HepG2 (cell line): Measurements from ENCODE around the gene DNMT3B. TPM values are rescaled to one million over a fixed set of nuclear protein-coding genes. Genes with fewer than 3 reads are reported as not detected.

Experiments
- ATAC-seq: fragments of 200-7000 bp; cut with Tn5 transposase; 3 replicates; pipeline ENCODE4 v1.9.1; 2020; ENCODE audit warnings: mild to moderate bottlenecking, moderate library complexity
- BruUV-seq: library from RNA; stranded (reverse); fragments of 400-500 nt; replicated peaks from 2 replicates; lab custom pipeline; 2021; lab: Mats Ljungman, UMichigan
- CTCF ChIA-PET: fragments of 300-600 bp; formaldehyde crosslinking; extraction: SDS; loops from one replicate; lab custom pipeline; 2021; ENCODE audit warnings: low total read pairs, inconsistent platforms, low intra/inter-chr PET ratio; lab: Yijun Ruan, JAX
- POLR2A ChIA-PET: fragments of 350-600 bp; sonication (Branson Sonifier 250); formaldehyde crosslinking; loops from one replicate; lab custom pipeline; 2020; ENCODE audit warnings: antibody characterized with exemption, inconsistent platforms; lab: Yijun Ruan, JAX
- DNase-seq: peaks from one replicate; pipeline ENCODE4 v3.0.0-alpha.2; 2015; ENCODE audit warnings: low spot score
- FAIRE-seq: peaks from 3 replicates; lab custom pipeline; 2011; peaks lifted over from hg19 to GRCh38; lab: Jason Lieb, UNC
- H2AFZ ChIP-seq: one replicate; pipeline ENCODE4 v1.6.1; 2011; ENCODE audit warnings: low read length, inconsistent platforms
- H3K27ac ChIP-seq: fragments of 300-600 bp; 3 replicates; pipeline ENCODE4 v1.8.0; 2011; ENCODE audit warnings: mixed run types, mild to moderate bottlenecking, mixed read lengths, low read length, inconsistent platforms; ENCODE audit not compliant: insufficient read depth; ENCODE audit errors: extremely low read length
- H3K27me3 ChIP-seq, 2 experiments: fragments of 200-600 bp in 1 of 2; 2 replicates in 1 of 2; 3 replicates in 1 of 2; pipeline versions ENCODE4 v1.6.0 to v1.8.0; 2011; ENCODE audit warnings: low read length in 2 of 2, mild to moderate bottlenecking in 2 of 2, moderate library complexity in 2 of 2, inconsistent platforms in 1 of 2; ENCODE audit not compliant: insufficient read depth in 2 of 2, control insufficient read depth in 1 of 2
- H3K36me3 ChIP-seq, 2 experiments: fragments of 200-600 bp in 1 of 2; replicated peaks in 1 of 2; 2 replicates in 1 of 2; 3 replicates in 1 of 2; pipeline versions ENCODE4 v1.5.1 to v1.8.0; 2011; ENCODE audit warnings: low read length in 2 of 2, inconsistent platforms in 1 of 2; ENCODE audit not compliant: insufficient read depth in 2 of 2, control insufficient read depth in 1 of 2
- H3K4me1 ChIP-seq: 2 replicates; pipeline ENCODE4 v1.5.1; 2012; ENCODE audit warnings: low read length, inconsistent platforms; ENCODE audit not compliant: insufficient read depth
- H3K4me2 ChIP-seq: 2 replicates; pipeline ENCODE4 v1.6.0; 2011; ENCODE audit warnings: low read depth, low read length, inconsistent platforms
- H3K4me3 ChIP-seq, 3 experiments: fragments of 200-600 bp in 1 of 3; sonication (generic), shearing (Covaris generic) in 1 of 3; replicated peaks in 1 of 3; 2 replicates each; pipeline ENCODE4 v1.5.1; 2011 to 2016; ENCODE audit warnings: low read length in 3 of 3, inconsistent platforms in 2 of 3, low read depth in 2 of 3, mild to moderate bottlenecking in 2 of 3, control low read depth in 1 of 3, mixed read lengths in 1 of 3; ENCODE audit not compliant: insufficient read depth in 1 of 3
- H3K79me2 ChIP-seq: one replicate; pipeline ENCODE4 v1.6.1; 2011; ENCODE audit warnings: low read length, inconsistent platforms; ENCODE audit not compliant: insufficient read depth
- H3K9ac ChIP-seq: 2 replicates; pipeline ENCODE4 v1.6.0; 2011; ENCODE audit warnings: mild to moderate bottlenecking, low read depth, low read length, inconsistent platforms; ENCODE audit not compliant: insufficient read depth
- H3K9me3 ChIP-seq: 2 replicates; pipeline ENCODE4 v1.5.1; 2012; ENCODE audit warnings: mild to moderate bottlenecking, low read length
- H4K20me1 ChIP-seq: 2 replicates; pipeline ENCODE4 v1.6.0; 2011; ENCODE audit warnings: inconsistent platforms, mild to moderate bottlenecking, low read length, moderate library complexity; ENCODE audit not compliant: insufficient read depth
- GATA4 ChIP-seq: sonication (generic); IDR thresholded peaks from 2 replicates; pipeline ENCODE4 v1.6.1; 2016; ENCODE audit warnings: antibody characterized with exemption, low read depth, borderline replicate concordance
- GATAD1 ChIP-seq: IDR thresholded peaks from 2 replicates; pipeline ENCODE4 v1.6.1; 2016; ENCODE audit warnings: missing genetic modification reagents, missing compliant biosample characterization
- HMG20B ChIP-seq: conservative IDR thresholded peaks from 2 replicates; pipeline ENCODE4 v1.6.1; 2016; ENCODE audit warnings: missing genetic modification reagents, missing compliant biosample characterization
- KAT7 ChIP-seq: IDR thresholded peaks from 2 replicates; pipeline ENCODE4 v1.6.1; 2018; ENCODE audit warnings: borderline replicate concordance, missing compliant biosample characterization
- MEF2D ChIP-seq: sonication (generic); formaldehyde crosslinking; IDR thresholded peaks from 2 replicates; pipeline ENCODE4 v1.5.1; 2020; ENCODE audit warnings: mild to moderate bottlenecking, missing genetic modification reagents
- NFYC ChIP-seq: IDR thresholded peaks from 2 replicates; pipeline ENCODE4 v1.6.1; 2016; ENCODE audit warnings: missing genetic modification reagents, missing compliant biosample characterization
- ZNF143 ChIP-seq: sonication (generic); formaldehyde crosslinking; IDR thresholded peaks from 2 replicates; pipeline ENCODE4 v1.4.0; 2020; ENCODE audit warnings: missing genetic modification reagents
- ZNF225 ChIP-seq: sonication (generic); formaldehyde crosslinking; IDR thresholded peaks from 2 replicates; pipeline ENCODE4 v1.4.0; 2020; ENCODE audit warnings: mild to moderate bottlenecking, missing genetic modification reagents
- ZNF451 ChIP-seq: sonication (generic); formaldehyde crosslinking; IDR thresholded peaks from 2 replicates; pipeline ENCODE4 v1.5.0; 2020; ENCODE audit warnings: mild to moderate bottlenecking, missing genetic modification reagents
- ZNF484 ChIP-seq: sonication (generic); formaldehyde crosslinking; IDR thresholded peaks from 2 replicates; pipeline ENCODE4 v1.5.1; 2020; ENCODE audit warnings: mild to moderate bottlenecking, low read depth, missing genetic modification reagents, borderline replicate concordance
- ZNF782 ChIP-seq: sonication (generic); formaldehyde crosslinking; IDR thresholded peaks from 2 replicates; pipeline ENCODE4 v1.4.0; 2020; ENCODE audit warnings: missing genetic modification reagents, mild to moderate bottlenecking, borderline replicate concordance
- ZNF788 ChIP-seq: sonication (generic); formaldehyde crosslinking; IDR thresholded peaks from 2 replicates; pipeline ENCODE4 v1.5.0; 2020; ENCODE audit warnings: mild to moderate bottlenecking, missing genetic modification reagents, borderline replicate concordance
- ZNF883 ChIP-seq: sonication (generic); formaldehyde crosslinking; IDR thresholded peaks from 2 replicates; pipeline ENCODE4 v1.5.1; 2020; ENCODE audit warnings: mild to moderate bottlenecking, missing genetic modification reagents; ENCODE audit errors: not compliant biosample characterization
- WGBS: methylation state at CpG from one replicate; pipeline ENCODE4 v1.1.6; 2017; ENCODE audit warnings: low lambda C conversion rate; 5-methylcytosine and 5-hydroxymethylcytosine counted together
- in situ Hi-C: cut with HindIII; loops from 2 replicates; pipeline ENCODE4 v1.10.0; 2017; ENCODE audit warnings: low pct_unique_long_range_greater_than_20kb; ENCODE audit not compliant: extremely low pct_ligation_motif_present
- intact Hi-C: fragments of 100-400 bp; cut with micrococcal nuclease; formaldehyde crosslinking; loops from one replicate; pipeline ENCODE4 v1.10.0; 2022; ENCODE audit not compliant: unreplicated experiment
- polyA plus RNA-seq, 8 experiments: library from polyadenylated mRNA; depleted of rRNA in 3 of 8; stranded (reverse) in 7 of 8; unstranded in 1 of 8; fragments of >200 nt; fragmentation: Illumina TruSeq in 4 of 8; extraction: Trizol in 4 of 8; gene quantifications; 2 replicates each; pipeline versions ENCODE4 v1.2.1 to v1.2.3, GENCODE V29; 2011 to 2016; ENCODE audit warnings: low read depth in 4 of 8, missing spikeins in 1 of 8, mixed read lengths in 1 of 8; ENCODE audit not compliant: insufficient read depth in 1 of 8
- total RNA-seq, 5 experiments: library from RNA; depleted of rRNA; stranded (reverse); fragments of >200 nt; fragmentation: Illumina TruSeq; extraction: Trizol; gene quantifications; 2 replicates each; pipeline ENCODE4 v1.2.3, GENCODE V29; 2016; ENCODE audit warnings: low read depth in 1 of 5
- TF ChIP-seq, protein P1 (sequence below): IDR thresholded peaks from 2 replicates; pipeline ENCODE4 v1.6.1; 2016; ENCODE audit warnings: missing genetic modification reagents, missing compliant biosample characterization
- TF ChIP-seq, protein P2 (sequence below): sonication (generic); formaldehyde crosslinking; IDR thresholded peaks from 2 replicates; pipeline ENCODE4 v1.5.1; 2020; ENCODE audit warnings: mild to moderate bottlenecking, missing genetic modification reagents, borderline replicate concordance
- TF ChIP-seq, protein P3 (sequence below): IDR thresholded peaks from 2 replicates; pipeline ENCODE4 v1.6.1; 2016; ENCODE audit warnings: low read depth, control low read depth

DNMT3B gene
- total and polyA plus RNA-seq, 2 of the 13 experiments (the other 11 are each of a cell fraction or from before 2014, with no cell fraction given): 3.8 to 13.9 TPM

DNA sequence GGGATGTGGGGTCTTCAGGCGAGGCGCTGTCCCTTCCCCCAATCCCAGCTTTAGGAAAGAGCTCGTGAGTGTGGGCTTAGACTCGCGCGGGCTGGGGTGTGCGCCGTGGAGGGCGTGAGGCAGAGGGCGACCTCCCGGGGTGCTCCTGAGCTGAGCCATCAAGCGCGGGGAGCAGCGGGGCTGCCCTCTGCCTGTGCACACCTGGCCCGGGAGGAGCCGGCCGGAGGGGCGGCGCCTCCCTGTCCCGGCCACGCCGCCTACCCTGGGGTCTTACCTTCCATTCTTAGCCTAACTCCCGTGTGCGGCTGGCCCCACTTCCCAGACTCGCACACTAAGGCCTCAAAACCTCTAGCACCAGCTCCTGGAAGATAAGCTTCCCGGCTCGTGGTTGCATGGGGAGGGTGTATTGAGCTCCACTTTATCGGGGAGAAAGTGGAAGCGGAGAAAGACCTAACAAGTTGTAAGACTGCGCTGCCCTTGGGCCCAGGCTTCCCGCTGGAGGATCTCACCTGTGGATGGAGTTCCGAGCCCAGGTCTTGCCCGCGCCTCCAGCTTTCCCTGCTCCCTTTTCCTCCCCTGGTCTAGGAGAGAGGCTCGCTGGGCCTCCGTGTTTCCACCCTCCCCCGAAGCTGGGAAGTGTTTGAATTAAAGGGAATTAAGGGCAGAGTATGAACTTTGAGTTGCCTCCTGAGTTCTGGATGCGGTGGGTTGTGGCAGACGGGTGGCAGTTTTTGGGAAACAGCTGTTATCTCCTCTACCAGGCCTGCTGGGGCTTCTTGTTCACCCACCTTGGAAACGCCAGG, 1.2 kb downstream of the DNMT3B start:
- peak overlapping the region; percentile 98 for H3K4me2 ChIP-seq
- intact Hi-C loops (loop anchor here (5.0 kb wide), 1 partner anchor 91 kb away; the partner anchor contains the start of gene C20orf203), in situ Hi-C loops (loop anchor here (25.0 kb wide), 1 partner anchor 251 kb away; no protein-coding TSS in a partner anchor)
- no peaks in the 10 kb centered on the region; a peak in 1 of 5 replicates for H3K27me3 ChIP-seq
- DNase-seq (no peak), FAIRE-seq (no peak), ATAC-seq (peak; percentile 53)
- WGBS: 9% methylated on average over 33 of the region's 40 CpGs
- ChIA-PET CTCF (interaction anchor here (1.8 kb wide), 1 partner anchor 15 kb away, joined by 4 read pairs; no protein-coding TSS in a partner anchor), POLR2A (interaction anchor here (0.5 to 3.2 kb wide), 11 partner anchors 9 to 90 kb away, joined by 3 to 21 read pairs (median 5); partner anchors contain the start of genes C20orf203, COMMD7 and MAPRE1)
- H3K79me2 ChIP-seq: peaks cover 7% of the 10 kb centered on the region
- no peaks in the 10 kb centered on the region for H3K36me3 ChIP-seq
- no TSS peak for BruUV-seq
- peaks cover 65% of the 10 kb centered on the region for H3K4me1 ChIP-seq
- no peak overlapping the region for H3K27ac ChIP-seq
- no peaks in the 10 kb centered on the region for H4K20me1 ChIP-seq
- H3K9ac ChIP-seq: peak overlapping the region; percentile 75
- no peaks in the 10 kb centered on the region for H3K9me3 ChIP-seq
- H2AFZ ChIP-seq: no peak overlapping the region
- H3K4me3 ChIP-seq: peak overlapping the region; percentile 75 to 95 (median 95)
- no peak for TF ChIP-seq ZNF782 (CRISPR knock-in tag)
- no peak for TF ChIP-seq GATA4
- no peak for TF ChIP-seq MEF2D (CRISPR knock-in tag)
- no peak for TF ChIP-seq ZNF225 (CRISPR knock-in tag)
- TF ChIP-seq ZNF451 (CRISPR knock-in tag): no peak
- peak; percentile 57; the same call in 1 of the 2 replicates for TF ChIP-seq KAT7
- TF ChIP-seq ZNF484 (CRISPR knock-in tag): no peak
- TF ChIP-seq, protein P1, sequence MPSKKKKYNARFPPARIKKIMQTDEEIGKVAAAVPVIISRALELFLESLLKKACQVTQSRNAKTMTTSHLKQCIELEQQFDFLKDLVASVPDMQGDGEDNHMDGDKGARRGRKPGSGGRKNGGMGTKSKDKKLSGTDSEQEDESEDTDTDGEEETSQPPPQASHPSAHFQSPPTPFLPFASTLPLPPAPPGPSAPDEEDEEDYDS (CRISPR knock-in tag): no peak
- no peak for TF ChIP-seq GATAD1 (CRISPR knock-in tag)
- TF ChIP-seq HMG20B (CRISPR knock-in tag): 0 out of 2 replicates have a peak, but pooled peaks have one; percentile 16
- TF ChIP-seq, protein P2, sequence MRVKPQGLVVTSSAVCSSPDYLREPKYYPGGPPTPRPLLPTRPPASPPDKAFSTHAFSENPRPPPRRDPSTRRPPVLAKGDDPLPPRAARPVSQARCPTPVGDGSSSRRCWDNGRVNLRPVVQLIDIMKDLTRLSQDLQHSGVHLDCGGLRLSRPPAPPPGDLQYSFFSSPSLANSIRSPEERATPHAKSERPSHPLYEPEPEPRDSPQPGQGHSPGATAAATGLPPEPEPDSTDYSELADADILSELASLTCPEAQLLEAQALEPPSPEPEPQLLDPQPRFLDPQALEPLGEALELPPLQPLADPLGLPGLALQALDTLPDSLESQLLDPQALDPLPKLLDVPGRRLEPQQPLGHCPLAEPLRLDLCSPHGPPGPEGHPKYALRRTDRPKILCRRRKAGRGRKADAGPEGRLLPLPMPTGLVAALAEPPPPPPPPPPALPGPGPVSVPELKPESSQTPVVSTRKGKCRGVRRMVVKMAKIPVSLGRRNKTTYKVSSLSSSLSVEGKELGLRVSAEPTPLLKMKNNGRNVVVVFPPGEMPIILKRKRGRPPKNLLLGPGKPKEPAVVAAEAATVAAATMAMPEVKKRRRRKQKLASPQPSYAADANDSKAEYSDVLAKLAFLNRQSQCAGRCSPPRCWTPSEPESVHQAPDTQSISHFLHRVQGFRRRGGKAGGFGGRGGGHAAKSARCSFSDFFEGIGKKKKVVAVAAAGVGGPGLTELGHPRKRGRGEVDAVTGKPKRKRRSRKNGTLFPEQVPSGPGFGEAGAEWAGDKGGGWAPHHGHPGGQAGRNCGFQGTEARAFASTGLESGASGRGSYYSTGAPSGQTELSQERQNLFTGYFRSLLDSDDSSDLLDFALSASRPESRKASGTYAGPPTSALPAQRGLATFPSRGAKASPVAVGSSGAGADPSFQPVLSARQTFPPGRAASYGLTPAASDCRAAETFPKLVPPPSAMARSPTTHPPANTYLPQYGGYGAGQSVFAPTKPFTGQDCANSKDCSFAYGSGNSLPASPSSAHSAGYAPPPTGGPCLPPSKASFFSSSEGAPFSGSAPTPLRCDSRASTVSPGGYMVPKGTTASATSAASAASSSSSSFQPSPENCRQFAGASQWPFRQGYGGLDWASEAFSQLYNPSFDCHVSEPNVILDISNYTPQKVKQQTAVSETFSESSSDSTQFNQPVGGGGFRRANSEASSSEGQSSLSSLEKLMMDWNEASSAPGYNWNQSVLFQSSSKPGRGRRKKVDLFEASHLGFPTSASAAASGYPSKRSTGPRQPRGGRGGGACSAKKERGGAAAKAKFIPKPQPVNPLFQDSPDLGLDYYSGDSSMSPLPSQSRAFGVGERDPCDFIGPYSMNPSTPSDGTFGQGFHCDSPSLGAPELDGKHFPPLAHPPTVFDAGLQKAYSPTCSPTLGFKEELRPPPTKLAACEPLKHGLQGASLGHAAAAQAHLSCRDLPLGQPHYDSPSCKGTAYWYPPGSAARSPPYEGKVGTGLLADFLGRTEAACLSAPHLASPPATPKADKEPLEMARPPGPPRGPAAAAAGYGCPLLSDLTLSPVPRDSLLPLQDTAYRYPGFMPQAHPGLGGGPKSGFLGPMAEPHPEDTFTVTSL (CRISPR knock-in tag): peak; percentile 20; the same call in 1 of the 2 replicates
- peak; percentile 48 for TF ChIP-seq ZNF883 (CRISPR knock-in tag)
- peak; percentile 61; the same call in 1 of the 2 replicates for TF ChIP-seq ZNF788 (CRISPR knock-in tag)
- TF ChIP-seq NFYC: no peak
- TF ChIP-seq, protein P3, sequence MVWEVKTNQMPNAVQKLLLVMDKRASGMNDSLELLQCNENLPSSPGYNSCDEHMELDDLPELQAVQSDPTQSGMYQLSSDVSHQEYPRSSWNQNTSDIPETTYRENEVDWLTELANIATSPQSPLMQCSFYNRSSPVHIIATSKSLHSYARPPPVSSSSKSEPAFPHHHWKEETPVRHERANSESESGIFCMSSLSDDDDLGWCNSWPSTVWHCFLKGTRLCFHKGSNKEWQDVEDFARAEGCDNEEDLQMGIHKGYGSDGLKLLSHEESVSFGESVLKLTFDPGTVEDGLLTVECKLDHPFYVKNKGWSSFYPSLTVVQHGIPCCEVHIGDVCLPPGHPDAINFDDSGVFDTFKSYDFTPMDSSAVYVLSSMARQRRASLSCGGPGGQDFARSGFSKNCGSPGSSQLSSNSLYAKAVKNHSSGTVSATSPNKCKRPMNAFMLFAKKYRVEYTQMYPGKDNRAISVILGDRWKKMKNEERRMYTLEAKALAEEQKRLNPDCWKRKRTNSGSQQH (CRISPR knock-in tag): 0 out of 2 replicates have a peak, but pooled peaks have one; percentile 21
- TF ChIP-seq ZNF143: no peak
